DND-41 (cell line): ENCODE results near the gene PRF1.

Experiments used
- ATAC-seq: fragments of 200-7000 bp; cut with Tn5 transposase; 3 replicates; pipeline ENCODE4 v1.9.1; 2021; ENCODE audit warnings: low read depth; ENCODE audit not compliant: insufficient read depth
- DNase-seq: peaks from one replicate; pipeline ENCODE4 v3.0.0-alpha.2; 2020
- H2AFZ ChIP-seq: 2 replicates; pipeline ENCODE4 v1.6.0; 2012; ENCODE audit warnings: low read depth, low read length
- H3K27ac ChIP-seq: 2 replicates; pipeline ENCODE4 v1.5.1; 2012; ENCODE audit warnings: low read length, inconsistent platforms
- H3K27me3 ChIP-seq: fragments of 200-600 bp; sonication (generic); 2 replicates; pipeline ENCODE4 v1.6.0; 2012; ENCODE audit warnings: low read length, mild to moderate bottlenecking, inconsistent platforms; ENCODE audit not compliant: insufficient read depth, poor library complexity
- H3K36me3 ChIP-seq: 2 replicates; pipeline ENCODE4 v1.5.1; 2012; ENCODE audit warnings: low read length, inconsistent platforms; ENCODE audit not compliant: insufficient read depth
- H3K4me1 ChIP-seq: 2 replicates; pipeline ENCODE4 v1.5.1; 2012; ENCODE audit warnings: mild to moderate bottlenecking, low read length; ENCODE audit not compliant: insufficient read depth
- H3K4me2 ChIP-seq: 2 replicates; pipeline ENCODE4 v1.6.0; 2012; ENCODE audit warnings: mild to moderate bottlenecking, moderate library complexity, low read length, inconsistent platforms; ENCODE audit not compliant: insufficient read depth
- H3K4me3 ChIP-seq, 2 experiments: fragments of 200-600 bp in 1 of 2; shearing (Covaris generic) in 1 of 2; 2 replicates each; pipeline ENCODE4 v1.5.1; 2012 to 2016; ENCODE audit warnings: inconsistent platforms in 2 of 2, low read length in 2 of 2, mild to moderate bottlenecking in 2 of 2, low read depth in 1 of 2, moderate library complexity in 1 of 2
- H3K79me2 ChIP-seq: 2 replicates; pipeline ENCODE4 v1.6.0; 2012; ENCODE audit warnings: low read length, inconsistent platforms; ENCODE audit not compliant: insufficient read depth
- H3K9ac ChIP-seq: 2 replicates; pipeline ENCODE4 v1.6.0; 2012; ENCODE audit warnings: low read depth, mild to moderate bottlenecking, inconsistent platforms, low read length, moderate library complexity
- H3K9me3 ChIP-seq: 2 replicates; pipeline ENCODE4 v1.5.1; 2012; ENCODE audit warnings: low read length, moderate library complexity, mild to moderate bottlenecking, inconsistent platforms; ENCODE audit not compliant: insufficient read depth, severe bottlenecking
- H4K20me1 ChIP-seq: 2 replicates; pipeline ENCODE4 v1.6.0; 2012; ENCODE audit warnings: low read length; ENCODE audit not compliant: insufficient read depth
- CTCF ChIP-seq: IDR thresholded peaks from 2 replicates; pipeline ENCODE4 v1.5.1; 2012; ENCODE audit warnings: borderline replicate concordance, low read length, moderate library complexity, mild to moderate bottlenecking; ENCODE audit not compliant: poor library complexity, severe bottlenecking; ENCODE audit errors: extremely low read depth
- EZH2 ChIP-seq: IDR thresholded peaks from 3 replicates; pipeline ENCODE4 v1.6.1; 2012; ENCODE audit warnings: borderline replicate concordance, low read depth, mild to moderate bottlenecking, moderate library complexity, low read length, inconsistent platforms; ENCODE audit not compliant: severe bottlenecking

PRF1 gene

GRCh38 chr10:70561070-70561469, 41.5 kb downstream of the PRF1 start:
- Histone ChIP-seq H3K27me3 (no peaks in the 10 kb centered on the region), H4K20me1 (0 out of 2 replicates have a peak, but pooled peaks cover 3% of the 10 kb centered on the region), H3K4me2 (no peak overlapping the region), H3K36me3 (no peaks in the 10 kb centered on the region), H3K9ac (no peak overlapping the region), H3K27ac (peak overlapping the region; percentile 46; the same call in 1 of the 2 replicates), H3K4me3 (no peak overlapping the region), H3K4me1 (peaks cover 12% of the 10 kb centered on the region), H3K79me2 (no peaks in the 10 kb centered on the region), H3K9me3 (no peaks in the 10 kb centered on the region), H2AFZ (no peak overlapping the region)
- TF ChIP-seq CTCF (no peak), EZH2 (no peak)
- DNase-seq (no peak), ATAC-seq (no peak)

GRCh38 chr10:70560511-70560941, 42.0 kb downstream of the PRF1 start:
- Histone ChIP-seq H3K4me3 (no peak overlapping the region), H3K4me1 (peaks cover 12% of the 10 kb centered on the region), H3K27ac (no peak overlapping the region), H3K4me2 (no peak overlapping the region), H3K9me3 (no peaks in the 10 kb centered on the region), H3K9ac (no peak overlapping the region), H3K79me2 (no peaks in the 10 kb centered on the region), H4K20me1 (0 out of 2 replicates have a peak, but pooled peaks cover 3% of the 10 kb centered on the region), H3K27me3 (no peaks in the 10 kb centered on the region), H3K36me3 (no peaks in the 10 kb centered on the region), H2AFZ (no peak overlapping the region)
- DNase-seq = no peak
- ATAC-seq = no peak
- TF ChIP-seq EZH2 = no peak
- TF ChIP-seq CTCF = no peak

- Histone ChIP-seq H3K4me1 (peaks cover 12% of the 10 kb centered on the region), H3K9me3 (no peaks in the 10 kb centered on the region), H4K20me1 (0 out of 2 replicates have a peak, but pooled peaks cover 3% of the 10 kb centered on the region), H3K36me3 (no peaks in the 10 kb centered on the region), H2AFZ (no peak overlapping the region), H3K27me3 (no peaks in the 10 kb centered on the region), H3K27ac (no peak overlapping the region), H3K9ac (no peak overlapping the region), H3K4me2 (no peak overlapping the region), H3K4me3 (no peak overlapping the region), H3K79me2 (no peaks in the 10 kb centered on the region)
- DNase-seq = no peak
- no peak for ATAC-seq
- no peak for TF ChIP-seq CTCF
- TF ChIP-seq EZH2 = no peak
These were observed 42.7 kb downstream of the PRF1 start for GRCh38 chr10:70559861-70560260.
